A549 (cell line): ENCODE results near the gene ACTG2. TPM values are rescaled to one million over a fixed set of nuclear protein-coding genes. Genes with fewer than 3 reads are reported as not detected.
A peak's percentile ranks its signal among the peaks of the same experiment; 100 is the strongest.

ENCODE experiments used
- ATAC-seq, 2 experiments: fragments of 200-7000 bp in 1 of 2; fragments of >200 bp in 1 of 2; cut with Nextera tagmentation in 1 of 2; cut with Tn5 transposase in 1 of 2; 3 replicates each; pipeline versions ENCODE4 v1.8.0 to v1.9.1; 2018 to 2020; ENCODE audit warnings: mild to moderate bottlenecking in 1 of 2, moderate library complexity in 1 of 2
- CTCF ChIA-PET: fragments of 300-600 bp; sonication (Branson Sonifier 250); formaldehyde crosslinking; extraction: SDS; loops from one replicate; lab custom pipeline; 2021; ENCODE audit warnings: antibody characterized with exemption, inconsistent platforms; lab: Yijun Ruan, JAX
- POLR2A ChIA-PET: fragments of 350-600 bp; formaldehyde crosslinking; extraction: SDS; loops from one replicate; lab custom pipeline; 2021; ENCODE audit warnings: antibody characterized with exemption, inconsistent platforms; lab: Yijun Ruan, JAX
- DNase-seq, 2 experiments: peaks; one replicate each; pipeline versions ENCODE4 v3.0.0 to v3.0.0-alpha.2; 2011 to 2016; ENCODE audit warnings: low read depth in 1 of 2, low spot score in 1 of 2
- FAIRE-seq: peaks from 2 replicates; lab custom pipeline; 2011; peaks lifted over from hg19 to GRCh38; lab: Jason Lieb, UNC
- H3K27ac ChIP-seq, 2 experiments: fragments of >200 bp; sonication (Bioruptor Twin); formaldehyde crosslinking; 3 replicates each; pipeline ENCODE4 v1.5.1; 2016 to 2017
- H3K4me1 ChIP-seq: fragments of >200 bp; sonication (Bioruptor Twin); formaldehyde crosslinking; 3 replicates; pipeline ENCODE4 v1.6.1; 2016
- H3K4me2 ChIP-seq: fragments of >200 bp; sonication (Bioruptor Twin); formaldehyde crosslinking; 3 replicates; pipeline ENCODE4 v1.6.1; 2016
- H3K4me3 ChIP-seq: fragments of >200 bp; sonication (Bioruptor Twin); formaldehyde crosslinking; 3 replicates; pipeline ENCODE4 v1.5.1; 2016
- H3K9me3 ChIP-seq: fragments of >200 bp; sonication (Bioruptor Twin); formaldehyde crosslinking; 3 replicates; pipeline ENCODE4 v1.6.1; 2016
- BCL3 ChIP-seq: fragments of >200 bp; sonication (Bioruptor Twin); formaldehyde crosslinking; IDR thresholded peaks from 3 replicates; pipeline ENCODE4 v1.6.1; 2016
- CHD4 ChIP-seq: fragments of 200-600 bp; sonication (generic); IDR thresholded peaks from 2 replicates; pipeline ENCODE4 v1.6.1; 2016; ENCODE audit warnings: antibody characterized with exemption, mild to moderate bottlenecking, borderline replicate concordance
- ESRRA ChIP-seq: fragments of 150-350 bp; IDR thresholded peaks from 2 replicates; pipeline ENCODE4 v1.6.1; 2014; ENCODE audit warnings: mild to moderate bottlenecking, low read length, borderline replicate concordance
- FOSB ChIP-seq: fragments of 250-450 bp; sonication (Bioruptor Pico); IDR thresholded peaks from 2 replicates; pipeline ENCODE4 v1.5.0; 2020; ENCODE audit warnings: mild to moderate bottlenecking, moderate library complexity
- MAFK ChIP-seq: fragments of 450-650 bp; IDR thresholded peaks from 2 replicates; pipeline ENCODE4 v1.6.1; 2014; ENCODE audit not compliant: partially characterized antibody
- MAZ ChIP-seq: fragments of 150-350 bp; IDR thresholded peaks from 2 replicates; pipeline ENCODE4 v1.6.1; 2014; ENCODE audit warnings: antibody characterized with exemption, low read depth, low read length, borderline replicate concordance
- MYC ChIP-seq: IDR thresholded peaks from 2 replicates; pipeline ENCODE4 v1.6.1; 2012; ENCODE audit warnings: mild to moderate bottlenecking, inconsistent platforms, low read length, improper control_type of control experiment, borderline replicate concordance
- NPAS2 ChIP-seq: fragments of 250-450 bp; sonication (Bioruptor Pico); IDR thresholded peaks from 2 replicates; pipeline ENCODE4 v1.8.0; 2022; ENCODE audit warnings: mild to moderate bottlenecking, moderate library complexity, borderline replicate concordance
- NR3C1 ChIP-seq: fragments of >200 bp; sonication (Bioruptor Twin); formaldehyde crosslinking; IDR thresholded peaks from 3 replicates; pipeline ENCODE4 v1.6.1; 2017
- PHF8 ChIP-seq: fragments of 200-600 bp; sonication (generic); IDR thresholded peaks from 2 replicates; pipeline ENCODE4 v1.6.1; 2016; ENCODE audit warnings: low read depth, mild to moderate bottlenecking, antibody characterized with exemption, moderate library complexity, borderline replicate concordance
- POLR2AphosphoS2 ChIP-seq: conservative IDR thresholded peaks from 2 replicates; pipeline ENCODE4 v1.6.1; 2012; ENCODE audit warnings: low read length, improper control_type of control experiment, inconsistent platforms
- RARB ChIP-seq: fragments of 250-450 bp; sonication (Bioruptor Pico); IDR thresholded peaks from 2 replicates; pipeline ENCODE4 v1.8.0; 2021; ENCODE audit warnings: mild to moderate bottlenecking, moderate library complexity
- REST ChIP-seq: fragments of 200-600 bp; sonication (generic); IDR thresholded peaks from 2 replicates; pipeline ENCODE4 v1.6.1; 2016; ENCODE audit warnings: antibody characterized with exemption, mild to moderate bottlenecking, moderate library complexity
- RNF2 ChIP-seq: fragments of 200-600 bp; sonication (generic); IDR thresholded peaks from 2 replicates; pipeline ENCODE4 v1.6.1; 2016; ENCODE audit warnings: low read depth, mild to moderate bottlenecking, antibody characterized with exemption, moderate library complexity, borderline replicate concordance
- SMC3 ChIP-seq: fragments of >200 bp; sonication (Bioruptor Twin); formaldehyde crosslinking; IDR thresholded peaks from 3 replicates; pipeline ENCODE4 v1.6.1; 2018; ENCODE audit warnings: inconsistent platforms
- TFCP2L1 ChIP-seq: fragments of 250-450 bp; sonication (Bioruptor Pico); IDR thresholded peaks from 2 replicates; pipeline ENCODE4 v1.5.0; 2021; ENCODE audit warnings: mild to moderate bottlenecking
- USF2 ChIP-seq: fragments of 450-650 bp; IDR thresholded peaks from 2 replicates; pipeline ENCODE4 v1.6.1; 2014; ENCODE audit warnings: antibody characterized with exemption
- ZC3H11A ChIP-seq: fragments of 450-650 bp; IDR thresholded peaks from 2 replicates; pipeline ENCODE4 v1.6.1; 2014; ENCODE audit warnings: antibody characterized with exemption, mild to moderate bottlenecking
- ZFP36 ChIP-seq: fragments of 450-650 bp; IDR thresholded peaks from 2 replicates; pipeline ENCODE4 v1.6.1; 2014; ENCODE audit warnings: borderline replicate concordance; ENCODE audit not compliant: partially characterized antibody
- WGBS: methylation state at CpG from one replicate; pipeline ENCODE4 v1.1.6; 2017; ENCODE audit errors: missing lambda C conversion rate; 5-methylcytosine and 5-hydroxymethylcytosine counted together
- polyA plus RNA-seq, 4 experiments: library from polyadenylated mRNA; depleted of rRNA in 3 of 4; stranded (reverse); fragments of >200 nt; fragmentation: RNase III in 1 of 4; extraction: RNeasy Plus Mini Kit Qiagen cat#74134 plus additional on column Dnase treatment in 1 of 4; gene quantifications; 2 replicates in 3 of 4; 3 replicates in 1 of 4; pipeline ENCODE4 v1.2.3, GENCODE V29; 2011 to 2017
- TF ChIP-seq, protein P1 (sequence below): IDR thresholded peaks from 2 replicates; pipeline ENCODE4 v1.6.1; 2012
- TF ChIP-seq, protein P2 (sequence below): fragments of 150-350 bp; IDR thresholded peaks from 2 replicates; pipeline ENCODE4 v1.6.1; 2014; ENCODE audit warnings: low read depth, mild to moderate bottlenecking, low read length
- TF ChIP-seq, protein P3 (sequence below): fragments of >200 bp; sonication (Bioruptor Twin); formaldehyde crosslinking; IDR thresholded peaks from 2 replicates; pipeline ENCODE4 v1.6.1; 2016

The ACTG2 gene
- polyA plus RNA-seq, 2 of the 4 experiments (the other 2 are of a cell fraction) = 0.04 to 0.26 TPM

DNA sequence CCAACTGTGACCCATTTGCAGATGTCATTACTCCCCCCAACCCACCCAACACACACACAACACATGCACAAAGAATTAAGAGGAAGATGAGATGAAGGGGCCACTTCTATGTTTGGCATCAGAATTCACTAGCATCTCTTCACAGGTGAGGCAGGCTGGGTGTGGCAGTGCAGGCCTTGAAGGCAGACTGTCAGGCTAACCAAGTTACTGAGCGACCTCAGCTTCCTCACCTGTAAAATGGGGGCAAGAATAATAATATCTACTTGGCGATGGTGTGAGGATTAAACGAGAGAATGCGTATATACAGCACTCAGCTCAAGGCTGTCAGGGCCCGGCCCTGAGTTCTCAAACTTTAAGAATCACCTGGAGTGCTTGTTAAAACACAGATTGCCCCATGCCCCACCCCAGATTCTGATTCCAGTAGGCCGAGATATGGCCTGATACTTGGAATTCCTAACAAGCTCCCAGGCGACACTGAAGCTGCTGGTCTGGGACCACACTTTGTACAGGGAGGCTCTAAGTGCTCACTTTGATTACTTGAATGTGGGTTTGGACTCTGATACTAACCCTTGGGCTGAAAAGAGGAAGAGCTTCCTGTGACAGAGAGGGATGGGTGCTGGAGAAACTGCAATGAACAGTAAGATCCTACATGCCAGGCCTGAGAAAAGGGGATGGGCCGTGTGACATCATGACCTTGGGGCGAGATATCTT is 1.1 kb downstream of the ACTG2 start:
- TF ChIP-seq MAFK (no peak), NPAS2 (CRISPR knock-in tag) (no peak), USF2 (no peak), TFCP2L1 (CRISPR knock-in tag) (no peak), ZC3H11A (no peak), MAZ (no peak), RNF2 (no peak), CHD4 (no peak)
- H3K9me3 ChIP-seq = no peaks in the 10 kb centered on the region
- CTCF ChIA-PET = interaction anchor here (0.6 to 1.2 kb wide), 3 partner anchors 14 to 227 kb away, joined by 3 to 4 read pairs (median 3); no protein-coding TSS in a partner anchor
- H3K4me3 ChIP-seq = no peak overlapping the region
- 66% methylated on average over 9 of the region's 9 CpGs for WGBS
- FAIRE-seq (no peak), DNase-seq (no peak), ATAC-seq (no peak)
- H3K27ac ChIP-seq = no peak overlapping the region
- H3K4me2 ChIP-seq = no peak overlapping the region
- POLR2A ChIA-PET = no interaction called here
- no peaks in the 10 kb centered on the region for H3K4me1 ChIP-seq

GRCh38 chr2:73894475-73894850 is 1.7 kb downstream of the ACTG2 start:
- POLR2A ChIA-PET = no interaction called here
- CTCF ChIA-PET = interaction anchor here (0.6 to 1.2 kb wide), 4 partner anchors 13 to 226 kb away, joined by 3 to 4 read pairs (median 3); no protein-coding TSS in a partner anchor
- H3K27ac ChIP-seq = no peak overlapping the region
- no peak for TF ChIP-seq PHF8
- TF ChIP-seq REST = no peak
- peak; percentile 59 for TF ChIP-seq ZFP36
- TF ChIP-seq, all 56 proteins: peak for 1
- ATAC-seq (no peak), FAIRE-seq (no peak), DNase-seq (no peak)
- Histone ChIP-seq H3K4me1 (no peaks in the 10 kb centered on the region), H3K4me3 (no peak overlapping the region), H3K9me3 (no peaks in the 10 kb centered on the region), H3K4me2 (no peak overlapping the region)
- WGBS = 78% methylated on average over 2 of the region's 2 CpGs

GRCh38 chr2:73894877-73895276 is 2.1 kb downstream of the ACTG2 start:
- ATAC-seq = no peak
- TF ChIP-seq RARB (CRISPR knock-in tag) (no peak), USF2 (no peak), ESRRA (no peak), NPAS2 (CRISPR knock-in tag) (no peak), MYC (no peak), SMC3 (no peak), POLR2AphosphoS2 (no peak), ZC3H11A (no peak), FOSB (CRISPR knock-in tag) (no peak), BCL3 (no peak), NR3C1 (no peak)
- TF ChIP-seq, protein P1, sequence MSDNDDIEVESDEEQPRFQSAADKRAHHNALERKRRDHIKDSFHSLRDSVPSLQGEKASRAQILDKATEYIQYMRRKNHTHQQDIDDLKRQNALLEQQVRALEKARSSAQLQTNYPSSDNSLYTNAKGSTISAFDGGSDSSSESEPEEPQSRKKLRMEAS = no peak
- TF ChIP-seq, protein P2, sequence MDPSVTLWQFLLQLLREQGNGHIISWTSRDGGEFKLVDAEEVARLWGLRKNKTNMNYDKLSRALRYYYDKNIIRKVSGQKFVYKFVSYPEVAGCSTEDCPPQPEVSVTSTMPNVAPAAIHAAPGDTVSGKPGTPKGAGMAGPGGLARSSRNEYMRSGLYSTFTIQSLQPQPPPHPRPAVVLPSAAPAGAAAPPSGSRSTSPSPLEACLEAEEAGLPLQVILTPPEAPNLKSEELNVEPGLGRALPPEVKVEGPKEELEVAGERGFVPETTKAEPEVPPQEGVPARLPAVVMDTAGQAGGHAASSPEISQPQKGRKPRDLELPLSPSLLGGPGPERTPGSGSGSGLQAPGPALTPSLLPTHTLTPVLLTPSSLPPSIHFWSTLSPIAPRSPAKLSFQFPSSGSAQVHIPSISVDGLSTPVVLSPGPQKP = no peak
- TF ChIP-seq, protein P3, sequence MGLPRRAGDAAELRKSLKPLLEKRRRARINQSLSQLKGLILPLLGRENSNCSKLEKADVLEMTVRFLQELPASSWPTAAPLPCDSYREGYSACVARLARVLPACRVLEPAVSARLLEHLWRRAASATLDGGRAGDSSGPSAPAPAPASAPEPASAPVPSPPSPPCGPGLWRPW = no peak
- TF ChIP-seq, all 56 proteins: peak for 0
- 77% methylated on average over 6 of the region's 6 CpGs for WGBS
- Histone ChIP-seq H3K4me1 (no peaks in the 10 kb centered on the region), H3K27ac (no peak overlapping the region), H3K9me3 (no peaks in the 10 kb centered on the region), H3K4me3 (no peak overlapping the region), H3K4me2 (no peak overlapping the region)
- DNase-seq (no peak), FAIRE-seq (no peak)
- CTCF ChIA-PET = interaction anchor here (0.6 to 1.2 kb wide), 4 partner anchors 13 to 226 kb away, joined by 3 to 4 read pairs (median 3); no protein-coding TSS in a partner anchor
- POLR2A ChIA-PET = no interaction called here
